Peyer's patch (tissue), 4 donors: ENCODE results near the gene CBX8.

ENCODE experiments used
- POLR2A ChIP-seq, 2 donors: fragments of 450-650 bp; IDR thresholded peaks; one replicate each; pipeline ENCODE4 v1.5.1; 2017; ENCODE audit warnings: antibody characterized with exemption in 2 of 2, mild to moderate bottlenecking in 2 of 2, moderate library complexity in 2 of 2
- TF ChIP-seq, protein P1 (sequence below), 6 experiments: fragments of 450-650 bp in 4 of 6; fragments of 200-600 bp in 2 of 6; sonication (generic) in 1 of 6; IDR thresholded peaks; one replicate each; pipeline ENCODE4 v1.5.1; 2017 to 2019; ENCODE audit warnings: antibody characterized with exemption in 6 of 6, mild to moderate bottlenecking in 3 of 6, moderate library complexity in 1 of 6

DNA sequence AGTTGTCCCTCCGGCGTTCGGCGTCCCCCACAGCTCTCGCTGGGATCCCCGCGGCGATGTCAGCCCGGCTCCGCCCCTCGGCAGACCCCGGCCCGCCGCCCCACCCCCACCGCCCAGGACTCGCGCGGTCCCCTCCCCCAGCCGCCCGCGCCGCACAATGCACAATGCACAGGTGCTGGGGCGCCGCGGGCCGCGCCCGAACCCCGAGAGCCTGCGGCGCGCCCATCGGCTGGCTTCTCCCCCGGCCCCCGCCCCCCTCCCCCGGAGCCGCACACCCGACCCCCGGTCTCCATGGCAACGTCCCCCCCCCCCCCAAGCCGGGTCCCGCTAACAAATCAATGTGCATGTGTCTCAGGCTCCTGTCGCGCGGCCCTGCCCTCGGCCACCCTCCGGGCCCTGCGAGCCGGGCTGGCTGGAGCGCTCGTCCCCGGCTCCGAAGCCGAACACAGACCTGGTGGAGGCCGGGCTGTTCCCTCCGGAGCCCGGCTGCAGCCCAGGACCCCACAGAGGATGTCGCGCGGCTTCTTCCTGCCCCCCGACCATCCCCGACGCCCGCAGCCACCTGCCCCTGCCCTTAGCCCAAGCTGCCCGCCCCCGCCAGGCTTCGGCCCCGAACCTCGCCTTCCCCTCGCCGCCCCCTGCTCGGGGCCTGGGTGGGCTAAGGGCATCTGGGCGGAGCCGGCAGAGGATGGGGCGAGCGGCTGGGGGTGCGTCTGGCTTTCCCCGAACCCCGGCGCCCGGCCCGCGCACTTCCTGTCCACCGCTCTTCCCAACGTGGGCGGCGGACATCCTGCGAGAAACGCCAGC is 818 bp upstream of the CBX8 start:
- TF ChIP-seq, protein P1, sequence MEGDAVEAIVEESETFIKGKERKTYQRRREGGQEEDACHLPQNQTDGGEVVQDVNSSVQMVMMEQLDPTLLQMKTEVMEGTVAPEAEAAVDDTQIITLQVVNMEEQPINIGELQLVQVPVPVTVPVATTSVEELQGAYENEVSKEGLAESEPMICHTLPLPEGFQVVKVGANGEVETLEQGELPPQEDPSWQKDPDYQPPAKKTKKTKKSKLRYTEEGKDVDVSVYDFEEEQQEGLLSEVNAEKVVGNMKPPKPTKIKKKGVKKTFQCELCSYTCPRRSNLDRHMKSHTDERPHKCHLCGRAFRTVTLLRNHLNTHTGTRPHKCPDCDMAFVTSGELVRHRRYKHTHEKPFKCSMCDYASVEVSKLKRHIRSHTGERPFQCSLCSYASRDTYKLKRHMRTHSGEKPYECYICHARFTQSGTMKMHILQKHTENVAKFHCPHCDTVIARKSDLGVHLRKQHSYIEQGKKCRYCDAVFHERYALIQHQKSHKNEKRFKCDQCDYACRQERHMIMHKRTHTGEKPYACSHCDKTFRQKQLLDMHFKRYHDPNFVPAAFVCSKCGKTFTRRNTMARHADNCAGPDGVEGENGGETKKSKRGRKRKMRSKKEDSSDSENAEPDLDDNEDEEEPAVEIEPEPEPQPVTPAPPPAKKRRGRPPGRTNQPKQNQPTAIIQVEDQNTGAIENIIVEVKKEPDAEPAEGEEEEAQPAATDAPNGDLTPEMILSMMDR (IDR thresholded peaks at IDR 0.05) = no peak
- no peak for TF ChIP-seq POLR2A (IDR thresholded peaks at IDR 0.05)
